SK-N-DZ (cell line): ENCODE data around the gene SPRED2.

Experiments
- DNase-seq: peaks from one replicate; pipeline ENCODE4 v3.0.0-alpha.2; 2015; ENCODE audit warnings: low spot score

Gene SPRED2

DNA sequence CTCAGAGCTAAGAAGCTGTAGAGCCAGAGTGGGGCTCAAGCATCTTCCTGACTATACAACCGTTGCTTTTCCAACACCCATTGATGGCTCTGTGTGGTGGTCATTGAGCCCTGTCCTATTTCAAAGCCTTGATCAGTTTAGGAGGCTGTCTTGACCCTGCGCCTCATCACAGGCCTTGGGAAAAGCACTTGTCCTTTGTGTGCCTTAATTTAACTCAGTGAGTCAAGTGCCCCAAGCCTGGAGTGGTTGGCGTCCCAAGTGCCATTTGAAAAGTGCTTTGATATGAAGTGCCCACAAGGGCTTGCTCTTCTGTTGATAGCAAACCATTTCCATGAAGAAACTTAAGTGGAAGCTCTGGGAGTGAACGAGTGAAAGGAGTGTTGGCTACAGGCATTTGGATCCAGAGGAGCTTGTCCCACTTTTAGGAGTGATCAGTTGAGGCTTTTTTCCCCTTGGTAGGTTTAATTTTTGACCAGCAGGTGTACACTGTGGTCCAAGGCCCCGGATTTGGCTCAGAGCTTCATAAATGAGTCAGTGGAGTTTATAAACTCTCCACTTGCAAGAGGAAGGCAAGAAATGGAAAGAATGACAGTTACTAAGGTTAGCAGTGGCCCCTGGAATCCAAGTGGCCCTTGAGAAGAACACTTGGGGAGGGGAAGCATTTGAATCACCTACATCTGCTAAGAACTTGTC is 154.5 kb downstream of the SPRED2 start:
- no peak for DNase-seq

DNA sequence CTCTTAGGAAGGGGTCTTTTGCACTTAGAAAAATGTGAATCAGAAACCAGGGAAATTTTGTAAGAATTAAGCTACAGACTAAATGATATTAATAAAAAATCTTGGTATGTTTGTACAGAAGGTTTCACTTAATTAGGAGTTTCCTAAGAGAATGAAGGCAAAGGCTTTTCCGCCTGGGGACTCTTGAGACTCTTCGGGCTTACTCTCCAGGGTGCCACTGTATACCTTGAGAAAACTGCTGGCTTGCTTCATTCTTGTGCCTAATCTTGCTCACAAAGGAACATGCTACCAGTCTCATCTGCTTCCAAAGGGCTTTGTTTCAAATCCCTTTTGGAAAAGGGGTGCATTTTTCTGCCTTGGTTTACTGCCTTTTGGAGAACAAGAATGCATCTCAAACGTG is 155.3 kb downstream of the SPRED2 start:
- DNase-seq, result no peak

DNA sequence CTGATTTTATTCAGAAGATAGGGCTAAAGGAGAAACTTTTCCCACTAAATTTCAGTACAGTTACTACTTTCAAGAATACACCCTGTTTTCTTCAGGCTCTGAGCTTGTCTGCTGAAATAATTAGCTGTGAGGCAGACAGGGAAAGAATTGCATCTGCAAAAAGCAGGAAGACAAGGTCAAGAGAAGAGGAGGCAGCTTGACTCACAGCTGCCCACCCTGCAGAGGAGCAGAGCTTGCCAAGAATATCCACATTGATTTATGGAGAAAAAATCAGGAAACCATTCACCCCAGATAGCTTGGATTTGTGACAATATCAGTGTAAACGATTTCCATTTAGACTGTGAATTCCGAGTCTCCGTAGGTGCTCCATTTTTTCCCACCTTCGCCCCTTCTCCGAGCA is 155.8 kb downstream of the SPRED2 start:
- no peak for DNase-seq

DNA sequence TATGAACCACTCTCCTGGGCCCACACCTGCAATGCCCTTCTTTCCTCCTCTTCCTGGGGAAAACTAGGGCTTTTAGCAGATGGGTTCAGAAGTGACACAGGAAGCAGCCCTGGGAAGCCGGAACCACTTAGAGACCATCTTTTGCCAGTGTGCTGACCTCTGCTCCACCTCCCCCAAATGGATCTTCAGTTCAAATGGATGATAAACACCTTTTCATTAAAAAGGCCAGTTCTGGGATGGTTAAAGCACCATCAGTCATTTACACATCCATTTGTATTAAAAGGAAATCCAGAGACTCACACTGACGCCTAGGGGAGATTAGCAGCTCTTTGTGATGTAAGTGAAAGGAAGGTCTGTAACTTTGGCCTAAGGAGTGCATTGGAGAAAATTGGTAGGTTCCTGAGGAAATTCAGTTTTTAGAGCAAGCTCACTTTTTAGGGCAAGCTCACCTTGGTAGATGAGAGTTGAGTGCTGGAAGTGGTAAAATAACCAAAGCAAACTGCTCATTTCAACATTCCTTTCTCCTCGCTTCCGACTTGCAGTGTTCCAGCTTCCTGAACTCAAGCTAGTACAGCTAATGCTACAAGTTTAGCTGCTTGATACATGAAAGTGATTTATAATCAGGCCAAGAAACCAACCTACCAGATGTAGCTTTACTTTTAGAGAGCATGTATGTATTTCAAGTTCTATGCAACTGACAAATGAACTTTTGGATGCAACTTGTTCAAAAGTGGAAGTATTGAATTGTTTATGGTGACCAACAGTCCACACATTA is 157.1 kb downstream of the SPRED2 start:
- no peak for DNase-seq

DNA sequence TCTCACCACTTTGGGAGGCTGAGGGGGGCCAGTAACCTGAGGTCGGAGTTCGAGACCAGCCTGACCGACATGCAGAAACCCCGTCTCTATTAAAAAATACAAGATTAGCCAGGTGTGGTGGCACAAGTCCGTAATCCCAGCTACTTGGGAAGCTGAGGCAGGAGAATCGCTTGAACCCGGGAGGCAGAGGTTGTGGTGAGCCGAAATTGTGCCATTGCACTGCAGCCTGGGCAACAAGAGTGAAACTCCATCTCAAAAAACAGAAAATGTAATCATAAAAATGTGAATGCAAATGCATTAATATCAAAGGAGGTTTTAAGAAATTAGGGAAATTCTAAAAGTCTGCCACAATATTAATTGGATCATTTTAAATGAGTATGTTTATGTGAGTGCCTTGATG is 159.1 kb downstream of the SPRED2 start:
- no peak for DNase-seq

DNA sequence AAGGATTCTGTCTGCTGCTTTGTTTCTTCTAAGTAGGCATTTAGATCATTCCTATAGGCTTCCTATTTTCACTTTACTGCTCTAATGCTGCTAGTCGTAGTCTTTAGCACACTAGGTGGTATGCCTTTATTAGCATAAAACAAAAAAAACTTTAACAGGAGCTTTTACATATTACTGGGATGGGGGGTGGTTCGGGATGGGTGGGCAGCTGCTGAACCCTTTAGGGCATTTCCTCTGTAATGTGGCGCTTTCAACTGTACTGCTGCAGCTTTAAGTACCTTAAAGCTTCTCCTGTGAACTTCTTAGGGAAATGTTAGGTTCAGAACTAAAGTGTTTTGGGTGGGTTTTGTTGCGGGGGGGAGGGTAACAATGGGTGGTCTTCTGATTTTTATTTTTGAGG is 163.4 kb downstream of the SPRED2 start:
- DNase-seq, result no peak

DNA sequence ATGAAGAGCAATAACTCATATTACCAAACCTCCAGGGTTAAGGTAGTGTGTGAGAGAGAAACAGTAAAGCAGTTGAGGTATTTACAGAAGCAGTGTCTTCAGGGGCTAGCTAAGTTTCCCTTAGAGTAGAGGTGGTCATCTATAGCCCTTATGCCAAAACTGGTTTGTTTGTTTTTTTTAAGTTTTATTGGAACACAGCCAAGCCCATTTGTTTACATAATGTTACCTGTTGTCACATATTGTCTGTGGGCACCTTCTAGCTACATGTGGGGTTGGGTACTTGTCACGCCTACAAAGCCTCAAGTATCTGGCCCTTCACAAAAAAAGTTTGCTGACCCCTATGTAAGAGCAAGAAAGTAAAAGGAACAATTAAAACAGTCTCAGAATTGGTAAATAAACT is 165.4 kb downstream of the SPRED2 start:
- DNase-seq, result no peak

DNA sequence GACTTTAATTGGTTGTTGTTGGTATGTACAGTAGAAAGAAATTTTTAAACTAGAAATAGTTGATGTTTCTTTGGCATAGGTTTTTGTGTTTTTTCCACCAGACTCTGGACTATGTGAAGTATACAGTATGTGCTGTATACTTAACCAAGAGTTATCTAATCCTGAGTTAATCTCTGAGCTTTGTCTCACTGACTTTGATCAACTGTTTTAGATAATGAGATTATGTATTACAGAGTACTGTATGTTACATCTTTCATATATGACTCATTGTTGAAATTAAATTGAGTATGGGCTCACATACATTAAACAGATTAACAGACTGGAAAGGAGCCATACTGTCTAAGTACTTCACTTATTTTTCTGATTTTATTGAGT is 166.7 kb downstream of the SPRED2 start:
- DNase-seq, result no peak

DNA sequence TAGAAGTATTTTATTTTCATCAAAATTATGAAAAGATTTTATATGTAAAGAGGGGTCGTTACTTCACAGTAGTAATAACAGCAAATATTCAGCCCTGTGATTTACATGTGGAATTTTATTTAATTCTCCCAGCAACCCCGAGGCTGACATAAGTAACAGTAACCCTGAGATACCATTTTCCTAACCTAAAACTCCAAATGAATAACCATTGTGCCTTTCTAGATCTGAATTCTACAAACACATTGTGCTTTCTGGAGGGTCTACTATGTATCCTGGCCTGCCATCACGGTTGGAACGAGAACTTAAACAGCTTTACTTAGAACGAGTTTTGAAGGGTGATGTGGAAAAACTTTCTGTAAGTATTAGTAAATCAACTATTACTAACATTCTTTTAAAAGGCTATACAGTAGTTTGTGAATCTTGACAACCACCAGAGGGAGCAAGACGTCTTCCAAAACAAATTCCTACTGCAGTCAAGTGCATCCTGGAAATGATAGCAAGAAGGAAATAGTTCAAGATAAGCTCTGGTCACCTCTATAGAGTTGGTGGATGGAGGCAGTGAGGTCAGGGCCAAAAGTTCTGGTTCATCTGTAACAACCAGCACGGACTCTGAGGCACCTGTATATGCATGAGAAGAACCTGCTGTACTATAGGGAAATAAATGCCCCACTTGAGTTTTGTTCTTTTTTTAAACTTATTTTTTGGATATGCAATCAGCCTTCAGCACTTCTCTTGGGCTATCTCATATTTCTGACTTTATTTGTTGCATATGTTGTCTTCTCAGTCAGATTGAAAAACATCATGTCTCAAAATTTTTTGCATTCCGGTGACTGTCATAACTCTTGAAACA is 167.4 kb downstream of the SPRED2 start:
- peak; percentile 76 for DNase-seq

DNA sequence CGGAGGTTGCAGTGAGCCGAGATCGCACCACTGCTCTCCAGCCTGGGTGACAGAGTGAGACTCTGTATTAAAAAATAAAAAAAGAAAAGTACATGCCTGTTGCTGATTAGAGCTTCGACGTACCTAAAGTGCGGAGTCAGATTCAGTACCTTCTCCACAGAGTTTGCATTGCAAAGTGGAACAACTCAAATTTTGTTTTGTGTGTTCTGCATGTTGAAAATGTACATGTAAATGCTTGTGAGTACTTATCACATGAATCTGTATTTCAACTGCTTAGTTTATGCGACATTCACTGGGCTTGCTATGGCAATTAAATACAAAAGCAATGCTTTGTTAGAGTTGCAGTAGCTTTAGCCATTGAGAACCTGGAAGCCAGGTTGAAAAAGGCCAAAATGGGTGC is 168.4 kb downstream of the SPRED2 start:
- no peak for DNase-seq

DNA sequence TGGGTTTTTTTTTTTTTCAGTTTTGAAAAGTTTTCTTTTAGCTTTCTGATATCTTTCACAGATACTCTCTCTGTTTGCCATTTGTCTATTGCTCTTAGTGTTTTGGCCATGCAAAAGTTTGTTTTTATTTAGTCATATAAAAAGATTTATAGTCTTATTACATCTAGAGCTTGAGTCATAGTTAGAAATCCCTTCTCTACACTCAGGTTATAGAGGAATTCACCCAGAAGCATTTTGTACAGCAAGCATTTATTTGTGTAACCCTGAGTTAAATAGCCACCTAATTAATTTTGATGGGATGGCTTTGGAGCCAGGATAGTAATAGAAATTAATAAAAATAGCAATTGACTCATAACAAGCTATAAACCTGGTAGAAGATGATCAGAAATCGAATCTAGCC is 169.1 kb downstream of the SPRED2 start:
- no peak for DNase-seq

DNA sequence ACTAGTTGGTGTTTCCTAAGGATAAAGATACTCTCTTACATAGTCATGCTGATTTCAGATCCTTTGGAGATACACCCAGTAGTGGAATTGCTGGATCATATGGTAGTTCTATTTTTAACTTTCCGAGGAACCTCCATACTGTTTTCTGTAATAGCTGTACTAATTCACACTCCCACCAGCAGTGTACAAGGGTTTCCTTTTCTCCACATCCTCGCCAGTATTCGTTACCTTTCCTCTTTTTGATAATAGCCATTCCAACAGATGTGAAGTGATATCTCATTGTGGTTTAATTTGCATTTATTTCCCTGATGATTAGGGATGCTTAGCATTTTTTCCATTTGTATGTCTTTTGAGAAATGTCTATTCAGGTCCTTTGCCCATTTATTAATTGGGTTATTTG is 170.7 kb downstream of the SPRED2 start:
- no peak for DNase-seq
